GM18511 (cell line): ENCODE results near the gene PTPN23.
"Not testable (repeated sequence)": the region's sequence is repeated elsewhere in the genome, so short reads cannot be mapped to it uniquely, and the experiment has no call there.

ENCODE experiments used
- ATAC-seq: cut with Tn5 transposase; IDR thresholded peaks from one replicate; pipeline ENCODE4 v1.9.1; 2021; ENCODE audit warnings: mild to moderate bottlenecking, moderate library complexity; ENCODE audit not compliant: unreplicated experiment

Gene PTPN23

DNA sequence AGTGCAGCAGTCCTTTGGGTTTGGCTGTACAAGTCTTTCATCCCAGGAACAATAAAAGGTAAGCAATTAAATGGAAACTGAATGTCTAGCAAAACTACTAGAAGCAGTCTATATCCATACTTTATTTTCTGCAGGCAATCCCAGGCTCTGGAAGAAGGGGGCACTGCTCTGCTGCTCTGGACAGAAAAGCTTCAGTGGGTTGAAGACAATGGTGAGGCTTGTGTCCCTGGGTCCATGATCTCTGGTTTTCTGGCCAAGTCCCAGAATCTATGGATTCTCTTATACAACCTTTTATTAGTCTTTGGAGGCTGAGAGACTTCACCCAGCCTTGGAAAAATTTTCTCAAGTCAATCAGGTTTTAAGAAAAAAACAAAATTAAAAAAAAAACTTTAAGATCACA is 59.3 kb downstream of the PTPN23 start:
- ATAC-seq: no peak

DNA sequence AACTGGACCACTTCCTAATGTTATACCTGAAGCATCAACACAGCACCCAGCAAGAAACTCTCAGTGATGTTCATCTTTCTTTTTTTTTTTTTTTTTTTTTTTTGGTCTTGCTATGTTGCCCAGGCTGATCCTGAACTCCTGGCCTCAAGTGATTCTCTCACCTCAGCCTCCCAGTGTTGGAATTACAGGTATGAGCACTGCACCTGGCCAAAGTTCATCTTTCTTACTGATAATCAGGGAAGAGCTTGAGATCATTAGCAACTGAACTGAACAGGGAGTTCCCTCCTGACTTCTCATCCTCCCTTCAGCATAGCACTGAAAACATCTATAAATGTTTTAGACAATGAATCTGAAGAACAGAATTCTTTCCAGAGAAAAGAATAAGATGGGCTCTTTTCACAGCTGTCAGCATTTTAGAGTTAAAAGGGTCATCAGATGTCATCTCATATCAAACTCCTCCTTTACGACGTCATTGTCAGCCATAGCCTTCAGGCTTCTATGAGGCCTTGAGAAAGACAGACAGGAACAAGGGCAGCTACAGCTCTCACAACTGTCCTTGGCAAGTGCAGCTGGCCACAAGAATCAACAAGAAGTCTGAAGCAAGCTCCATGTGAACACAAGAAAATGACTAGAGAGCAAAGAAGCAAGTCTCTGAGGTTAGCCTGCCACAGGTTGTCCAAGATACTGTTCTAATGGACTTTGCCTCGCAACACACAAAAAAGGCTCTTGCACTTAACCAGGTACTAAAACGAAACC is 61.2 kb downstream of the PTPN23 start:
- no peak for ATAC-seq

DNA sequence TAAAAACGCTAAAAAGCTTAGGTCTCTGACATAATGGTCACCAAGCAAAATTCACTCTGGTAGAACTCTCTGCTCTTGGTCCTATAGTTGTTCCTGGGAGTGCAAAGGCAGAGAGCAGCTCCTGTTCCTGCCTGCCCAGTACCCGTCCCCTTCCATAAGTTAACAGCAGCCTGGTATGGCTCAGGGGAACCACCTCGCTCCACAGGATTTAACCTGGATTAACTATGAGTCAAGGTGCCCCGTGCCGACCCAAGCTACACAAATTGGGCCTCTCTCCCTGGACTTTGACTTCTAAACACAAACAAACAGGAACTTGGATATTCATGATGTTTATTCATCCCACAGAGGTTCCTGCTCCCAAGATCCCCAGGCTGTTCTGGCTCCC is 62.8 kb downstream of the PTPN23 start:
- ATAC-seq: no peak

DNA sequence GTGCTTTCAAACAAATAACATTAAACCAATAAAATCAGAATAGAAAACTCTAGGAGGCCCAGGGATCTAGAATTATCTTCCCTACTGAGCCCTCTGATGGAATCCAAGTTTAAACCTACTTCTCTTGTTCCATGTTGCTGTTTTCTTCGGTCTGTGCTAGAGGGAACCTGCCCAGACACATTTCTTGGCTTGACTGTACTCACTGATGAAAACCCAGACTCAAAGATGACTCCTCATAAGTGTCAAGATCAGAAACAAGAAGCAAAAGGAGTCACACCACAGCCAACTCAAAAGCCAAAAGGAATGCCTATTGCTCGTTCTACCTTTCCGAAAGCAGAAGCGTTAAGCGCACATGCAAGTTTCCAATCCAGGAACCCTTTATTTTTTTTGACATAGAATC is 63.3 kb downstream of the PTPN23 start:
- no peak for ATAC-seq

DNA sequence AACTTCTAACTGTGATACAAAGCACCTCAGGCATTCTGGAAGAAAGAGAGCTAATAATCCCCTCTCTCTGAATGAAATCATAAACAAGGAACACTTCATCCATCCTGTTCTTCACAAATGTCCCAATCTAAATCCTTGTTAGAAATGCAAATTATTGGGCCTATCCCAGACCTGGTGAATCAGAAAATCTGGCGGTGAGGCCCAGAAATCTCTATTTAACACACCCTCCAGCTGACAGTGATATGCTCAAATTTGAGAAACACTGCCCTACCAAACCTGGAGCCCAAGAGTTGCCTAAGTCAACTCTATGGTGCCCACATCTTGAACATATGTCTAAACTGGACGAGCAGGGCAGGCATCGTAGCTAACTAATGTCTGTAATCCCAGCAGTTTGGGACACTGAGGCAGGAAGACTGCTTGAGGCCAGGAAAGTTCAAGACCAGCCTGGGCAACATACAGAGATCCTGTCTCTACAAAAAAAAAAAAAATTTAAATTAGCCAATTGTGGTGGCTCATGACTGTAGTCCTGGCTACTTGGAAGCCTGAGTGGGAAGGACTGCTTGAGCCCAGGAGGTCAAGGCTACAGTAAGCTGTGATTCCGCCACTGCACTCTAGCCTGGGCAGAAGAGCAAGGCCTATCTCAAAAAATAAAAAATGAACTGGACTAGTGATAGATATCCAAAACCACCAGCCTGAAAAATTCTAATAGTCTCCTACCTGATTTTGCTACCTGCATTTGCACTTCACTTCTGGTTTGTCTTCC is 71.8 kb downstream of the PTPN23 start:
- no peak for ATAC-seq

DNA sequence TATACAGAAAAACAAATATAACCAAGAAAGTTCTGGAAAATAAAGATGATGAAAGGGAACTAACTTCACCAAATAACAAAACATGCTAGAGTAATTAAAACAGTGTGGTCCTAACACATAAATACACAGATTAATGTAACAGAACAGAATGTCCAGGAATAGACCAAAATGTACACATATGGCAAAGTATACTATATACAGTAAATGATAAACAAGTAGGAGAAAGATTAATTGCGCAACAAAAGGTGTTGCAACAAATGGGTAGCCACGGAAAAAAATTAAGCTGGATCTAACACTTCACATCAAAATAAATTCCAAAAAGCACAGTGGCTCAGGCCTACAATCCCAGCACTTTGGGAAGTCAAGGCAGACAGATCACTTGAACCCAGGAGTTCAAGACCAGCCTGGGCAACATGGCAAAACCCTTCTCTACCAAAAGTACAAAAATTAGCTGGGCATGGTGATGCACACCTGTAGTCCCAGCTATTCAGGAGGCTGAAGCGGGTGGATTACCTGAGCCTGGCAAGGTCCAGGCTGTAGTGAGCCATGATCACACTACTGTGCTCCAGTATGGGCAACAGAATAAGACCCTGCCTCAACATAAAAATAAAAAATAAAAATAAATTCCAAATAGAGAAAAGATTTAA is 75.1 kb downstream of the PTPN23 start:
- no peak for ATAC-seq

DNA sequence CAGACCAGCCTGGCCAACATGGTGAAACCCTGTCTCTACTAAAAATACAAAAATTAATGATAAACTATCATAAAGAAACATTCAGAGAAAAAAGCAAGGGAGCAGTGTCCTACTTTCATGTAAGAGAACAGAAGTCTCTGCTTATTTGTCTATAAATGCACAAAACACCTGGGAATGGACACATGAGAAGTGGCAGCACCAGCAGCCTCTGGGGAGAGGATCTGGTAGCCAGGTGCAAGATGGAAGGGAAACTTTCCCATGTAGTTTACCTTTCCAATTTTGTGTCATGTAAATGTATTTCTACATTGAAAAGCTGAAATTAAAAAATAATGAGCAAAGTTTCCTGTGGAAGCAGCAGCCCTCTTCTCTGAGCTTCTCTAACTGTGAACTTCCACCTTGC is 76.2 kb downstream of the PTPN23 start:
- ATAC-seq: no peak

DNA sequence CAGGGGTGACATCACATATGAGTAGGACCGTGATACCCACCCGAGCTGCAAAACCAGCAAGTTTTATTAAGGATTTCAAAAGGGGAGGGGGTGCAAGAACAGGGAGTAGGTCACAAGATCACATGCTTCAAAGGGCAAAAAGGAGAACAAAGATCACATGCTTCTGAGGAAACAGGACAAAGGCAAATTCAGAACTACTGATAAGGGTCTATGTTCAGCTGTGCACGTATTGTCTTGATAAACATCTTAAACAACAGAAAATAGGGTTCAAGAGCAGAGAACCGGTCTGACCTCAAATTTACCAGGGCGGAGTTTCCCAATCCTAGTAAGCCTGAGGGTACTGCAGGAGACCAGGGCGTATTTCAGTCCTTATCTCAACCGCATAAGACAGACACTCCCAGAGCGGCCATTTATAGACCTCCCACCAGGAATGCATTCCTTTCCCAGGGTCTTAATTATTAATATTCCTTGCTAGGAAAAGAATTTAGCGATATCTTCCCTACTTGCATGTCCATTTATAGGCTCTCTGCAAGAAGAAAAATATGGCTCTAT is 78.8 kb downstream of the PTPN23 start:
- not testable (repeated sequence) for ATAC-seq
